Endothelial cell of umbilical vein (primary cell): ENCODE measurements around the gene C1orf116. TPM values are rescaled to one million over a fixed set of nuclear protein-coding genes. Genes with fewer than 3 reads are reported as not detected.

Experiments used
- BruUV-seq: library from RNA; stranded (reverse); fragments of 400-500 nt; replicated peaks from 2 replicates; lab custom pipeline; 2021; lab: Mats Ljungman, UMichigan
- CTCF ChIA-PET: fragments of 300-600, 350-600 bp; sonication (Branson Sonifier 250); formaldehyde crosslinking; loops from one replicate; lab custom pipeline; 2021; ENCODE audit warnings: antibody characterized with exemption, inconsistent platforms; lab: Charles Lee
- POLR2A ChIA-PET: fragments of 300-600, 350-600 bp; sonication (Branson Sonifier 250); formaldehyde crosslinking; loops from one replicate; lab custom pipeline; 2021; ENCODE audit warnings: antibody characterized with exemption, inconsistent platforms; lab: Charles Lee
- DNase-seq: peaks from one replicate; pipeline ENCODE4 v3.0.0-alpha.2; 2011; ENCODE audit warnings: low read depth, low spot score
- FAIRE-seq: peaks from 2 replicates; lab custom pipeline; 2011; peaks lifted over from hg19 to GRCh38; lab: Jason Lieb, UNC
- H2AFZ ChIP-seq: 2 replicates; pipeline ENCODE4 v1.6.0; 2012; ENCODE audit warnings: low read depth, low read length, control low read depth, inconsistent platforms
- H3K27ac ChIP-seq: 2 replicates; pipeline ENCODE4 v1.5.1; 2011; ENCODE audit warnings: low read depth, mild to moderate bottlenecking, control low read depth, low read length, moderate library complexity; ENCODE audit not compliant: insufficient read depth
- H3K27me3 ChIP-seq, 2 experiments: 2 replicates each; pipeline versions ENCODE4 v1.6.0 to v1.6.1; 2011; ENCODE audit warnings: low read length in 2 of 2, mixed read lengths in 1 of 2; ENCODE audit not compliant: control insufficient read depth in 2 of 2, insufficient read depth in 2 of 2
- H3K36me3 ChIP-seq, 2 experiments: 2 replicates in 1 of 2; 3 replicates in 1 of 2; pipeline ENCODE4 v1.5.1; 2011; ENCODE audit warnings: low read length in 2 of 2, mild to moderate bottlenecking in 1 of 2, moderate library complexity in 1 of 2; ENCODE audit not compliant: control insufficient read depth in 2 of 2, insufficient read depth in 2 of 2; ENCODE audit errors: extremely low read depth in 1 of 2
- H3K4me1 ChIP-seq: 3 replicates; pipeline ENCODE4 v1.5.1; 2011; ENCODE audit warnings: mild to moderate bottlenecking, low read length; ENCODE audit not compliant: control insufficient read depth, insufficient read depth; ENCODE audit errors: extremely low read depth
- H3K4me2 ChIP-seq: 2 replicates; pipeline ENCODE4 v1.6.1; 2011; ENCODE audit warnings: low read length, control low read depth, mixed read lengths; ENCODE audit not compliant: insufficient read depth
- H3K4me3 ChIP-seq, 3 experiments: fragments of 200-600 bp in 1 of 3; sonication (generic), shearing (Covaris generic) in 1 of 3; replicated peaks in 1 of 3; 2 replicates each; pipeline ENCODE4 v1.5.1; 2011 to 2016; ENCODE audit warnings: control low read depth in 3 of 3, low read length in 3 of 3, mild to moderate bottlenecking in 2 of 3, inconsistent platforms in 1 of 3, low read depth in 1 of 3, moderate library complexity in 1 of 3; ENCODE audit not compliant: insufficient read depth in 1 of 3
- H3K79me2 ChIP-seq: 2 replicates; pipeline ENCODE4 v1.6.0; 2012; ENCODE audit warnings: low read length, inconsistent platforms; ENCODE audit not compliant: control insufficient read depth, insufficient read depth
- H3K9ac ChIP-seq: replicated peaks from 2 replicates; pipeline ENCODE3; 2011; ENCODE audit warnings: low read length, control low read depth; ENCODE audit not compliant: insufficient read depth; ENCODE audit errors: extremely low read depth
- H3K9me1 ChIP-seq: replicated peaks from 3 replicates; pipeline ENCODE4 v1.6.0; 2011; ENCODE audit warnings: mild to moderate bottlenecking, low read length; ENCODE audit not compliant: control insufficient read depth, insufficient read depth; ENCODE audit errors: extremely low read depth
- H3K9me3 ChIP-seq: replicated peaks from 2 replicates; pipeline ENCODE4 v1.5.1; 2012; ENCODE audit warnings: low read length, inconsistent platforms; ENCODE audit not compliant: control insufficient read depth, insufficient read depth
- H4K20me1 ChIP-seq: replicated peaks from 2 replicates; pipeline ENCODE3; 2011; ENCODE audit warnings: mild to moderate bottlenecking, low read length; ENCODE audit not compliant: control insufficient read depth, insufficient read depth; ENCODE audit errors: extremely low read depth
- CTCF ChIP-seq, 2 donors: IDR thresholded peaks; 1 replicate in 1 of 2; 2 replicates in 1 of 2; pipeline ENCODE4 v1.5.1; 2011; ENCODE audit warnings: low read length in 2 of 2, mild to moderate bottlenecking in 2 of 2, moderate library complexity in 2 of 2, control low read depth in 1 of 2, inconsistent platforms in 1 of 2, low read depth in 1 of 2; ENCODE audit not compliant: insufficient read depth in 1 of 2; ENCODE audit errors: extremely low read depth in 1 of 2
- EZH2 ChIP-seq: IDR thresholded peaks from 2 replicates; pipeline ENCODE4 v1.6.1; 2012; ENCODE audit warnings: borderline replicate concordance, low read depth, mild to moderate bottlenecking, moderate library complexity, low read length, inconsistent platforms; ENCODE audit not compliant: severe bottlenecking
- FOS ChIP-seq: IDR thresholded peaks from 2 replicates; pipeline ENCODE4 v1.6.1; 2011; ENCODE audit warnings: mild to moderate bottlenecking, low read length, moderate library complexity, borderline replicate concordance; ENCODE audit not compliant: insufficient read depth
- GATA2 ChIP-seq: IDR thresholded peaks from 2 replicates; pipeline ENCODE4 v1.7.0; 2011; ENCODE audit warnings: low read depth, mild to moderate bottlenecking, moderate library complexity, mixed read lengths, low read length; ENCODE audit not compliant: insufficient read length, insufficient read depth
- JUN ChIP-seq: IDR thresholded peaks from 2 replicates; pipeline ENCODE4 v1.6.1; 2011; ENCODE audit warnings: borderline replicate concordance, low read depth; ENCODE audit not compliant: insufficient read length, insufficient read depth
- MAX ChIP-seq: IDR thresholded peaks from 2 replicates; pipeline ENCODE4 v1.6.1; 2011; ENCODE audit not compliant: insufficient read depth, insufficient read length
- MYC ChIP-seq: IDR thresholded peaks from one replicate; pipeline ENCODE4 v1.6.1; 2011; ENCODE audit warnings: mild to moderate bottlenecking, low read depth, low read length
- POLR2A ChIP-seq: IDR thresholded peaks from 2 replicates; pipeline ENCODE4 v1.6.1; 2012; ENCODE audit warnings: low read depth, mild to moderate bottlenecking, control low read depth, low read length
- POLR2AphosphoS5 ChIP-seq: IDR thresholded peaks from 2 replicates; pipeline ENCODE4 v1.6.1; 2012; ENCODE audit warnings: low read depth, mild to moderate bottlenecking, control low read depth, low read length, moderate library complexity; ENCODE audit not compliant: insufficient read depth
- dilution Hi-C: fragments of 300-500 bp; cut with MboI; formaldehyde crosslinking; loops from one replicate; pipeline ENCODE4 v1.15.0; 2019; ENCODE audit warnings: low sequenced_read_pairs; ENCODE audit not compliant: extremely low pct_ligation_motif_present
- intact Hi-C: fragments of 100-400 bp; cut with micrococcal nuclease; formaldehyde crosslinking; loops from one replicate; pipeline ENCODE4 v1.10.0; 2022
- polyA plus RNA-seq, 4 experiments: library from polyadenylated mRNA; depleted of rRNA in 3 of 4; stranded (reverse) in 3 of 4; unstranded in 1 of 4; fragments of >200 nt; gene quantifications; 2 replicates each; pipeline versions ENCODE4 v1.2.1 to v1.2.3, GENCODE V29; 2011 to 2012; ENCODE audit warnings: missing spikeins in 1 of 4
- total RNA-seq: library from RNA; stranded (reverse); gene quantifications from 2 replicates; pipeline ENCODE4 v1.2.3, GENCODE V29; 2021

Gene C1orf116
- total and polyA plus RNA-seq, 2 donors (not counting 3 experiments of a cell fraction or from before 2014, with no cell fraction given), result 0.07 TPM; not detected in 1

DNA sequence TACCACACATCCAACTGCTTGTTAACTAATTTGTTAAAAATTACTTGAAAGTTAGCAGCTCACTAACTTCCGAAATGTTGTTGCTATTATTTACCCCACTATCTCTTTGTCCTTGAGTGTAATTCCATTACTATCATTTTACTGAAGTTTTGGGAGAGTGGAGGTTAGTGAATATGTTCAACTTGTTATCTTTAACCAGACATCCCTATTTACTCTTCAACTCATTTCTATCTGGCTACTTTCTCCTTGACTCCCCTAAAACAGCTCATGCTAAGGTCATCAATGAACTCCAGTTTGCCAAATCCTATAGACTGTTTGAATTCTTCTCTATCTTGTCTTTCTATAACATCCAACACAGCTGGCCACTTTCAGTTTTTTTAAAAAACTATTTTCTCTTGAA lies 4.3 kb upstream of the C1orf116 start:
- intact Hi-C loops, result no loop called here
- no peaks in the 10 kb centered on the region for H3K79me2 ChIP-seq
- H3K27me3 ChIP-seq, result peaks cover 11 to 38% of the 10 kb centered on the region in 2 experiments
- H3K4me3 ChIP-seq, result no peak overlapping the region
- H3K9me1 ChIP-seq, result no peaks in the 10 kb centered on the region
- ChIA-PET CTCF (interaction anchor here (1.2 to 1.3 kb wide), 2 partner anchors 44 to 47 kb away, joined by 3 to 4 read pairs; no protein-coding TSS in a partner anchor), POLR2A (interaction anchor here (0.6 kb wide), 1 partner anchor 282 kb away, joined by 3 read pairs; no protein-coding TSS in a partner anchor)
- no peaks in the 10 kb centered on the region for H3K9me3 ChIP-seq
- BruUV-seq, result no TSS peak
- no peak for TF ChIP-seq POLR2A
- TF ChIP-seq GATA2, result no peak
- TF ChIP-seq CTCF (IDR thresholded peaks at IDR 0.05; ENCODE audit: extremely low read depth in 1 of 2, insufficient read depth in 1 of 2, low read depth in 1 of 2, low read length in 2 of 2), result no peak
- TF ChIP-seq JUN, result no peak
- no peak for TF ChIP-seq POLR2AphosphoS5
- TF ChIP-seq EZH2, result no peak
- TF ChIP-seq MYC, result no peak
- no peak for TF ChIP-seq MAX
- TF ChIP-seq FOS, result no peak
- no peaks in the 10 kb centered on the region for H3K36me3 ChIP-seq
- H3K4me2 ChIP-seq, result no peak overlapping the region
- no peak overlapping the region for H3K27ac ChIP-seq
- FAIRE-seq, result no peak
- no peak for DNase-seq
- no peak overlapping the region for H2AFZ ChIP-seq
- no peak overlapping the region for H3K9ac ChIP-seq
- no peaks in the 10 kb centered on the region for H3K4me1 ChIP-seq
- no peaks in the 10 kb centered on the region for H4K20me1 ChIP-seq
- dilution Hi-C loops, result no loop called here
